ENCODE data around the gene SPSB3.

Gene SPSB3

DNA sequence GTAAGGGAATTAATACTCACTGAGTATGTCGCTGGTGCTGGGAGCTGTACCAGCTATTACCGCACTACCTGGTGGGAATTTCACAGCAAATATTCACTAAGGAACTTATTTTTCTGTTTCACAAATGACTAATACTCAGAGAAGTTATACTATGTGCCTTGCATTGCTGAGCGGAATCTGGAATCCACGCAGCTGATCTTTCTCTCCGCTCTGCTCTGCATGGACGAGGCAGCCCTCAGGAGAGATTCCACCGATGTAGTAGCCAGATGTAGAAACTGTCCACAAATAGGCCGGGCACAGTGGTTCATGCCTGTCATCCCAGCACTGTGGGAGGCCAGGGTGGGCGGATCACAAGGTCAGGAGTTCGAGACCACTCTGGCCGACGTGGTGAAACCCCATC is 28.2 kb downstream of the SPSB3 start:
- H3K79me2 ChIP-seq (ENCODE audit: control insufficient read depth, low read length): no peaks in the 10 kb centered on the region
- H3K9me3 ChIP-seq (ENCODE audit: control insufficient read depth, insufficient read depth, low read length): no peaks in the 10 kb centered on the region
- no peaks in the 10 kb centered on the region for H3K27me3 ChIP-seq (ENCODE audit: control insufficient read depth, low read length)
- H4K20me1 ChIP-seq (ENCODE audit: control insufficient read depth, insufficient read depth, low read depth, low read length): no peaks in the 10 kb centered on the region
- H3F3A ChIP-seq (ENCODE audit: control insufficient read depth, insufficient read depth): no peaks in the 10 kb centered on the region
- H3K27ac ChIP-seq (ENCODE audit: low read depth, low read length): no peak overlapping the region
- H3K4me1 ChIP-seq (ENCODE audit: control insufficient read depth, low read length): no peaks in the 10 kb centered on the region
- TF ChIP-seq EZH2phosphoT487 (IDR thresholded peaks at IDR 0.05; ENCODE audit: borderline replicate concordance, low read length): no peak
- TF ChIP-seq, protein P1, sequence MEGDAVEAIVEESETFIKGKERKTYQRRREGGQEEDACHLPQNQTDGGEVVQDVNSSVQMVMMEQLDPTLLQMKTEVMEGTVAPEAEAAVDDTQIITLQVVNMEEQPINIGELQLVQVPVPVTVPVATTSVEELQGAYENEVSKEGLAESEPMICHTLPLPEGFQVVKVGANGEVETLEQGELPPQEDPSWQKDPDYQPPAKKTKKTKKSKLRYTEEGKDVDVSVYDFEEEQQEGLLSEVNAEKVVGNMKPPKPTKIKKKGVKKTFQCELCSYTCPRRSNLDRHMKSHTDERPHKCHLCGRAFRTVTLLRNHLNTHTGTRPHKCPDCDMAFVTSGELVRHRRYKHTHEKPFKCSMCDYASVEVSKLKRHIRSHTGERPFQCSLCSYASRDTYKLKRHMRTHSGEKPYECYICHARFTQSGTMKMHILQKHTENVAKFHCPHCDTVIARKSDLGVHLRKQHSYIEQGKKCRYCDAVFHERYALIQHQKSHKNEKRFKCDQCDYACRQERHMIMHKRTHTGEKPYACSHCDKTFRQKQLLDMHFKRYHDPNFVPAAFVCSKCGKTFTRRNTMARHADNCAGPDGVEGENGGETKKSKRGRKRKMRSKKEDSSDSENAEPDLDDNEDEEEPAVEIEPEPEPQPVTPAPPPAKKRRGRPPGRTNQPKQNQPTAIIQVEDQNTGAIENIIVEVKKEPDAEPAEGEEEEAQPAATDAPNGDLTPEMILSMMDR (IDR thresholded peaks at IDR 0.05; ENCODE audit: low read depth, low read length, poor library complexity, severe bottlenecking): no peak
- H3K4me2 ChIP-seq (ENCODE audit: low read length): no peak overlapping the region
- no peaks in the 10 kb centered on the region for H3K9me2 ChIP-seq (replicated peaks; ENCODE audit: control insufficient read depth, low read length)
- peaks cover 36% of the 10 kb centered on the region for H3K36me3 ChIP-seq (ENCODE audit: control insufficient read depth, low read length)
- H3K4me3 ChIP-seq (ENCODE audit: low read length): no peak overlapping the region

DNA sequence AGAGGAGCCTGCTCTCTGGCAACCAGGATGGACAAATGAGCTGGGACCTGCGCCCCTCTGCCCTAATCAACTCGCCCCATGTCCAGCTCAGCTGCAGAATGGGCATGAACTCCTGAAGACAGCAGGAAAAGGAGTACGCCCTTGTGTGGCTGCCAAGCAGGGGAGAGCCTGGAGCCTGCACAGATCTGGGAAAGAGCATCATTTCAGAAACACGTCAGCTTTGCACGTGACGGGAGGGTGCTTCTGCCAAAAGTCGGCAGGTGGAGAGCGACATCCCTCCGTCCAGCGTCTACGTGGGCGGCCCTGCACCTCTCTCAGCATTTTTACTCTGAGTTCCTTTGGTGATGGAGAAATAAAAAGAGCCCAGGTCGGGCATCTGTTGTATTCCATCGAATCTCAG is 29.5 kb downstream of the SPSB3 start:
- no peak overlapping the region for H3K27ac ChIP-seq (ENCODE audit: low read depth, low read length)
- H3K27me3 ChIP-seq (ENCODE audit: control insufficient read depth, low read length): no peaks in the 10 kb centered on the region
- TF ChIP-seq, protein P1 (IDR thresholded peaks at IDR 0.05; ENCODE audit: low read depth, low read length, poor library complexity, severe bottlenecking): no peak
- no peak for TF ChIP-seq EZH2phosphoT487 (IDR thresholded peaks at IDR 0.05; ENCODE audit: borderline replicate concordance, low read length)
- no peaks in the 10 kb centered on the region for H3K4me1 ChIP-seq (ENCODE audit: control insufficient read depth, low read length)
- no peak overlapping the region for H3K4me3 ChIP-seq (ENCODE audit: low read length)
- no peaks in the 10 kb centered on the region for H3F3A ChIP-seq (ENCODE audit: control insufficient read depth, insufficient read depth)
- H3K4me2 ChIP-seq (ENCODE audit: low read length): no peak overlapping the region
- H3K79me2 ChIP-seq (ENCODE audit: control insufficient read depth, low read length): no peaks in the 10 kb centered on the region
- no peaks in the 10 kb centered on the region for H4K20me1 ChIP-seq (ENCODE audit: control insufficient read depth, insufficient read depth, low read depth, low read length)
- H3K9me3 ChIP-seq (ENCODE audit: control insufficient read depth, insufficient read depth, low read length): no peaks in the 10 kb centered on the region
- no peaks in the 10 kb centered on the region for H3K9me2 ChIP-seq (replicated peaks; ENCODE audit: control insufficient read depth, low read length)
- peaks cover 50% of the 10 kb centered on the region for H3K36me3 ChIP-seq (ENCODE audit: control insufficient read depth, low read length)

DNA sequence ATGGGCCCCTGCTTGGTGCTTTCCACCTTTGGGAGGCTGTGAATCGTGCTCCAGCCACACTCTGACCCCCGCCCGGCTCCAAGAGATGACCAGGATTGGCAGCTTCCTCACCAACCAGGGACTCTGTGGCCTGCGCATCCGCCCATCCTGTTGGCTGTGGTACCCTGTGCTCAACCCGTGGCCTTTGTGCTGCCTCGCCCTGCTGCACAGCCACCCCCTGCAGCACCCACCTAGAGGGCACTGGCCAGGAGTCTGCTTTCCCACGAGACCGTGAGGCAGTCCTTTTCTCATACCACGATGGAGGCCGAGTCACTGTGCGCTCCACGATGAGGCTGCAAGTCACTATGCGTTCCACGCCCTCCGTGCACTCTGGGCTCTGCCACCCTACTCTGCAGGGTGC is 30.4 kb downstream of the SPSB3 start:
- Histone ChIP-seq H3K27me3 (ENCODE audit: control insufficient read depth, low read length) (no peaks in the 10 kb centered on the region), H3K4me1 (ENCODE audit: control insufficient read depth, low read length) (no peaks in the 10 kb centered on the region), H3K9me3 (ENCODE audit: control insufficient read depth, insufficient read depth, low read length) (no peaks in the 10 kb centered on the region), H3F3A (ENCODE audit: control insufficient read depth, insufficient read depth) (no peaks in the 10 kb centered on the region), H4K20me1 (ENCODE audit: control insufficient read depth, insufficient read depth, low read depth, low read length) (no peaks in the 10 kb centered on the region), H3K79me2 (ENCODE audit: control insufficient read depth, low read length) (no peaks in the 10 kb centered on the region), H3K36me3 (ENCODE audit: control insufficient read depth, low read length) (peaks cover 54% of the 10 kb centered on the region), H3K4me3 (ENCODE audit: low read length) (no peak overlapping the region), H3K9me2 (replicated peaks; ENCODE audit: control insufficient read depth, low read length) (no peaks in the 10 kb centered on the region), H3K27ac (ENCODE audit: low read depth, low read length) (no peak overlapping the region), H3K4me2 (ENCODE audit: low read length) (no peak overlapping the region)
- TF ChIP-seq, protein P1 (IDR thresholded peaks at IDR 0.05; ENCODE audit: low read depth, low read length, poor library complexity, severe bottlenecking): no peak
- no peak for TF ChIP-seq EZH2phosphoT487 (IDR thresholded peaks at IDR 0.05; ENCODE audit: borderline replicate concordance, low read length)

Data from DOHH2 (cell line).